GM21786 (cell line): Measurements from ENCODE around the gene BEGAIN.

ENCODE experiments used
- ATAC-seq: cut with Tn5 transposase; IDR thresholded peaks from one replicate; pipeline ENCODE4 v1.9.1; 2021; ENCODE audit not compliant: unreplicated experiment

BEGAIN gene

GRCh38 chr14:100602621-100603230 is 15.5 kb upstream of the BEGAIN start:
- no peak for ATAC-seq

GRCh38 chr14:100601914-100602313 is 14.7 kb upstream of the BEGAIN start:
- no peak for ATAC-seq

GRCh38 chr14:100601064-100601463 is 13.8 kb upstream of the BEGAIN start:
- ATAC-seq: no peak

- ATAC-seq: no peak
Observed at GRCh38 chr14:100599981-100600380, 12.8 kb upstream of the BEGAIN start.

- ATAC-seq: no peak
Observed at GRCh38 chr14:100594625-100594951, 7.4 kb upstream of the BEGAIN start.

GRCh38 chr14:100593751-100594624 is 6.8 kb upstream of the BEGAIN start:
- no peak for ATAC-seq

GRCh38 chr14:100592972-100593371 is 5.8 kb upstream of the BEGAIN start:
- no peak for ATAC-seq

- ATAC-seq: no peak
Observed at GRCh38 chr14:100592461-100592891, 5.3 kb upstream of the BEGAIN start.

- no peak for ATAC-seq
Observed at GRCh38 chr14:100591453-100592371, 4.5 kb upstream of the BEGAIN start.

- ATAC-seq: no peak
Observed at GRCh38 chr14:100590726-100591452, 3.7 kb upstream of the BEGAIN start.

GRCh38 chr14:100589760-100590469 is 2.7 kb upstream of the BEGAIN start:
- no peak for ATAC-seq

- ATAC-seq: no peak
Observed at GRCh38 chr14:100589071-100589759, 2.0 kb upstream of the BEGAIN start.

GRCh38 chr14:100588671-100589070 is 1.5 kb upstream of the BEGAIN start:
- ATAC-seq: no peak

- ATAC-seq: no peak
Observed at GRCh38 chr14:100587763-100588411, 670 bp upstream of the BEGAIN start.

GRCh38 chr14:100586403-100587085 is 673 bp downstream of the BEGAIN start:
- no peak for ATAC-seq

GRCh38 chr14:100586153-100586402 is 1.1 kb downstream of the BEGAIN start:
- ATAC-seq: no peak

- no peak for ATAC-seq
Observed at GRCh38 chr14:100585448-100586152, 1.6 kb downstream of the BEGAIN start.
